ENCODE results near the gene TEX22.

The TEX22 gene

DNA sequence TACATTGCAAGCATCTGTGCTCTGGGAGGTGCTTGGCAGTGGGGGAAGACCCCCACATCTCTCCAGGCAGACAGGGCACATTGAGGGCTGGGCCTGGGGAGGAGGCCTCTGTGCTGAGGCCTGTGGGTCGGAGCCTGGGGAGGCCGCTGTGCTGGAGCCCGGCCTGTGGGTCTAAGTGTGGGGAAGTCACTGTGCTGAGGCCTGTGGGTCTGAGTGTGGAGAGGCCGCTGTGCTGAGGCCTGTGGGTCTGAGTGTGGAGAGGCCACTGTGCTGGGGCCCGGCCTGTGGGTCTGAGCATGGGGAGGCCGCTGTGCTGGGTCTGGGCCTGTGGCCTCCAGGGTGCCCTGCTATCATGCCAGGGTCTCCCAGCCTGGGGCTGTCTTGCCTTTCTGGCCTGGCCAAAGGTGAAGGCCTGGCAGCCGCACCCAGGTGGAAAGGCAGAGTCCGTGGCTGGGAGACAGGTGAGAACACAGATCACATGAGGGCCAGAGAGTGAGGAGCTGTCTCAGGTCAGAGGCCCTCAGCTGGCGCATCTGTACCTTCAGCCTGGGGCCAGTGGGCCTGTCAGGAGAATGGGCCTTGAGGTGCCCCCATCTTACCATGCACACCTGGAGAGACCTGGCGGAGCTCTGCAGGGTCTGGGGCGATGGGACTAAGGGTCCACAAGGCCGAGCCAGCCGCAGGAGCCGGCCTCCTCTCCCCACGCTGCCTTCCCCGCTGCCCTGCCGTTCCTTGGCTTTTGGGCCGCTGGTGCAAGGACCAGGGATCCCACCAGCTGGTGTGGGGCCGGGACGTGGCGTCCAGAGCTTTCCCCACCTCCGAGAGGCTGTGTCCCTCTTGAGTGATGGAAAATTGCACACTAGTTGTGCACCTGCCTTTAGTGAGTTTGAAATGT, 57.7 kb downstream of the TEX22 start:
- DNase-seq (ENCODE audit: low read depth in 3 of 3): no peak

DNA sequence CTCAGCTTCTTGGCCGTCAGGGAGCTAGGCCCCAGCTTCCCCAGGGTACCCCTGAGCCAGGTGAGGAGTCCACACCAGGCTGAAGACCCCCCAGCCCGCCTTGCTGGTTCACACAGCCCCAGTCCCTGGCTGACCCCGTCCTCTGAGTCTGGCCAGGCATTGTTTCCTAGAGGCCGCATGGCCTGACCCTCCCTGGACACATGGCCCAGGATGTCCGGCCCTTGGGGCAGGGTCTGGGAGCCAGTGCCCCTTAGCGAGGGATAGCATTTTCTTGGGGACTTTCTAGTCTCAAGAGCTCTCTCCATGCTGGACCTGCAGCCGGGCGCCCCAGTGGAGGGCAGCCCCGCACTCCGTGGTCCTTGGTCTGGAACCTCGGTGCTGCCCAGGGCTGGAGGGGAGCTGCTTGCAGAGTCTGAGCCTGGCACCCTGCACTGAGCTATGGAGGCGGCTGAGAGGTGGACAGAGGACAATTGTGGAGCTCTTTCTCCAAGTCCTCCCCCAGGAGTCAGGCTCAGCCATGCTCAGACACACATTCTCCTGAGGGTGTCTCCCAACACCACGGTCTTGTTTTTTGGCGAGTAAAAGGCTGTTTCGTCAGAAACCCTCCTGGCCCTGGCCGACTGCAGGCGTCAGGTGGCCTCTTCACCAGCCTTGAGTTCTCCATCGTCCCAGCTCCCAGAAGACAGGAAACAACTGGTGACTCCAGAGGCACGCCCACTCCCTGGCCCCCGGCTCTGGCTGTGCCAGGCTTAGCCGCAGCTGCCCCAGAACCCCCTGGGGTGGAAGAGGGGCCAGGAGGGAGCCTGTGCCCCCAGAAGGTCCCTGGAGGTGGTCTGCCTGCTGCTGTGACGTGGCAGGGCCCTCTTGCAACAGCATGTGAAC, 58.6 kb downstream of the TEX22 start:
- DNase-seq (ENCODE audit: low read depth in 3 of 3): no peak

DNA sequence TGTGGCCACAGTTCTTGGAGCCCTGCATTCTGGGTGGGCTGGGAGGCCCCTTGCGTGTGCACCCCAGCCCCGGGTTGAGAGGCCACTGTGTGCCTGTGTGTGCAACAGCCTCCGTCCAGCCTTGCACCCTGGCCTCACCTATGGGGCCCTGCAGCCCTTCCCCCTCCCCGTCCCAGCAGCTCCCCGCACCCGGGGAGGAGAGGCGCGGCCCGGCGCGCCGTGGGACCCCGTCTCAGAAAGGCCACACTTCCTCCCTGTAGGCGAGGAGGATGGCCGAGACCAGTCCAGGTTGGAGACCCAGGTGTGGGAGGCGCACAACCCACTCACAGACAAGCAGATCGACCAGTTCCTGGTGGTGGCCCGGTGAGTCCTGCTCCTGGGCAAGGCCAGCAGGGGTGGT, 59.7 kb downstream of the TEX22 start:
- no peak for DNase-seq (ENCODE audit: low read depth in 3 of 3)

DNA sequence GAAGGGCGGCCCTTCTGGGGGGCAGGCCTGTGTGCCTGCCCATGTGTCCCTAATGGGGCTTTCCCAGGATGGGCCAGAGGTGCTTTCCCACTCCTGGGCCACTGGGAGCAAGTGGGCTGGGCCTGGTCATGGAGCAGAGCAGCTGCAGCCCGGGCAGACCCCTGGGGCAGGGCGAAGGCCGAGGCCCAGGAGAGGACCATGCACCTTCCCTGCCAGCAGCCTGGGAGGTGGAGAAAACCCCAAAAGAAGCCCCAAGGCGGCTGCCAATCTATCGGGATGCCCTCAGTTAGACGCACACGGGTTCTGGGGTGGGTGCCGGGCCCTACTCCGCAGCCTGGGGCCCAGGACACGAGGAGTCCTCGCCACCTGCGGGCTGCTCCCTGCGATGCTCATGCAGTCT, 60.2 kb downstream of the TEX22 start:
- DNase-seq (ENCODE audit: low read depth in 3 of 3): no peak

DNA sequence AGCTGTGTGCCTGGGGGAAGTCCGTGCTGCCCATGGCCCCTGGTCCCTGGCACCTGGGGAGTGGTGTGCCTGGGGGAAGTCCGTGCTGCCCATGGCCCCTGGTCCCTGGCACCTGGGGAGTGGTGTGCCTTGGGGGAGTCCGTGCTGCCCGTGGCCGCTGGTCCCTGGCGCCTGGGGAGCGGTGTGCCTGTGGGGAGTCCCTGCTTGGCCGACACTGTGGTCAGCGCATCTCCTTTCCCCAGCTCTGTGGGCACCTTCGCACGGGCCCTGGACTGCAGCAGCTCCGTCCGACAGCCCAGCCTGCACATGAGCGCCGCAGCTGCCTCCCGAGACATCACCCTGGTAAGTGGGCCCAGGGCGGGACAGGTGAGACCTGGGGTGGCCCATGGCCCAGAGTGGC, 61.8 kb downstream of the TEX22 start:
- DNase-seq (ENCODE audit: low read depth in 3 of 3): no peak

DNA sequence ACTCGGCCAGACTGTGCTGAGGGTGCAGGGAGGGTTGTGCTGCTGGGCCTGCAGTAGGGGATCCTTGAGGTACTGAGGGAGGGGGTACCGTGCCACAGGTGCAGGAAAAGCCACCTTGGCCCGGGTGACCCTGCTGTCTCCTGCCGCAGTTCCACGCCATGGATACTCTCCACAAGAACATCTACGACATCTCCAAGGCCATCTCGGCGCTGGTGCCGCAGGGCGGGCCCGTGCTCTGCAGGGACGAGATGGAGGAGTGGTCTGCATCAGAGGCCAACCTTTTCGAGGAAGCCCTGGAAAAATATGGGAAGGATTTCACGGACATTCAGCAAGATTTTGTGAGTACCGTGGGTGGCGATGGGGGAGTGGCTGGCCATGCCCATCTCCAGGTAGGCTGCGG, 62.3 kb downstream of the TEX22 start:
- DNase-seq (ENCODE audit: low read depth in 3 of 3): no peak

DNA sequence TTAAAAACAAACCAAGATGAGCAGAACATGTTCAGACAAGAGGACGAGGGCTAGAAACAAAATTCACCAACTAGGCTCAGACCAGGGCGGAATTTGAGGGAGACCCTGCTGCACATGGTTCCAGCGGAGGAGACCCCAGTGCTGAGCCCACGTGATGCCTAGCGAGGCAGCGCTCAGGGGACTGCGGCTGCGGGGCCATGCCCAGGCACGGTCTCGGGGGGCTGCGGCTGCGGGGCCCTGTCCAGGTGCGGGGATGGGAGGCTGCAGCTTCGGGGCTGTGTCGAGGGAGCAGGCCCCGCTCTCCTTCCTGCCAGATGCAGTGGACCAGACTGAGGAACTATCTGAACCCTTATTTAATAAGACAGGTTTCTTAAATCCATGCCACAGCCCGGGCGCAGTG, 63.6 kb downstream of the TEX22 start:
- no peak for DNase-seq (ENCODE audit: low read depth in 3 of 3)
